Colon (tissue), 2 donors: Measurements from ENCODE around the gene TSBP1.

ENCODE experiments used
- FAIRE-seq: peaks from 2 replicates; lab custom pipeline; 2012; peaks lifted over from hg19 to GRCh38; lab: Jason Lieb, UNC
- donor health status: control.
- donor health status: control.

TSBP1 gene, protein sequence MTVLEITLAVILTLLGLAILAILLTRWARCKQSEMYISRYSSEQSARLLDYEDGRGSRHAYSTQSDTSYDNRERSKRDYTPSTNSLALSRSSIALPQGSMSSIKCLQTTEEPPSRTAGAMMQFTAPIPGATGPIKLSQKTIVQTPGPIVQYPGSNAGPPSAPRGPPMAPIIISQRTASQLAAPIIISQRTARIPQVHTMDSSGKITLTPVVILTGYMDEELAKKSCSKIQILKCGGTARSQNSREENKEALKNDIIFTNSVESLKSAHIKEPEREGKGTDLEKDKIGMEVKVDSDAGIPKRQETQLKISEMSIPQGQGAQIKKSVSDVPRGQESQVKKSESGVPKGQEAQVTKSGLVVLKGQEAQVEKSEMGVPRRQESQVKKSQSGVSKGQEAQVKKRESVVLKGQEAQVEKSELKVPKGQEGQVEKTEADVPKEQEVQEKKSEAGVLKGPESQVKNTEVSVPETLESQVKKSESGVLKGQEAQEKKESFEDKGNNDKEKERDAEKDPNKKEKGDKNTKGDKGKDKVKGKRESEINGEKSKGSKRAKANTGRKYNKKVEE

DNA sequence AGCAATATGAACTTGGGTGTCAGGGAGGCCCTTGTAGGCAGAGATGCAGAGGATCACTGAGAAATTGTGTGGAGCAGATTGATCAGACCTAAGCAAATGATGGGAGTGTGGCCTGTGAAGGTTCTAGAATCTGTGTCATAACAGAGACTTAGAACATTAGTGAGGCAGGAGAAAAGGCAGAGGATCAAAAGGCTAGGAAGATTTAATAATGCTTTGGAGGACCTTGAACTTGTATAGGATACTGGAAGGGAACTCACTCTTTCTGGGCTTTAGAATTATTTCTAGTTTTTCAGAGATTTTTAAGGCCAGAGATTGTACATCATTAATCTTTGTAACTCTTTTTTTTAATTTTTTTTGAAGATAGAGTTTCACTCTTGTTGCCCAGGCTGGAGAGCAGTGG is at the start of gene TSBP1:
Gene TSBP1 (minus strand): TSS at position 101 of the 400 bp plus-strand sequence. CDS start 197 bp downstream, outside the sequence.
- FAIRE-seq = no peak

DNA sequence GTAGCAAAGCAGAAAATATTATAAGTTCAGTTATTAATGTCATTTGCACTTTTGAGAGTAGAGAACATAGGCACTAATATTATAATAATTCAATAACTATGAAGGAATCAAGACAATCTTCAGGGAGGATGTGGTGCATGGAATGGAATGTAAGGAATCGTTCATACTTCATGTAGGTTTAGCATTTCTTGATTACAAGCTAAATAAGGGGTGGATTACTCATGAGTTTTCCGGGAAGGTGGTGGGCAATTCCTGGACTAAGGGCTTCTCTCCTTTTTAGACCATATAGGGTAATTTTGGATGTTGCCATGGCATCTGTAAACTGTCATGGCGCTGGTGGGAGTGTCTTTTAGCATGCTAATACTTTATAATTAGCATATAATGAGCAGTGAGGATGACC is 44.3 kb upstream of the TSBP1 start:
- no peak for FAIRE-seq

DNA sequence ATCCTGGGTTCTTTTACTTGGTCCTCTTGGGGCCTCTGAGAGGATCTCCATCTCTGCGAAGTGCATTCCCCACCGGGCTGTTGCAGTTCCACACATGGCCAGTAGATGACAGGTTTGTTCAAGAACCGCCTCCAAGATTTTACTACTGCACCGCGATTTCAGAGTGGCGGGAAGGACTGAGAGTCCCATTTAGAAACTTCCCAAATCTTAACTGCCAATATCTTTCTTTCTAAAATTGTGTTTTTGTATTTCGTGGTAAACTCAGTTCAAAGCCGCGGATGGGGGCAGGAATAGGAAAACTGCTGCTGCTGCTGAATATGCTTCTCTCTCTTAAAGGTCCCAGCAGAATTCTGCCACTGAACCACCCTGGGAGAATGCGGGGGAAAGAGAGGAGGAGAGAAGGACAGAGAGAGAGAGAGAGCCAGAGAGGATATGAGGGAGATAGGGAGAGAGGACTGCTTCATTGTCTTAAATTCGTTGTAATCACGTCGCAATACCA is 43.9 kb upstream of the TSBP1 start:
- FAIRE-seq = no peak

DNA sequence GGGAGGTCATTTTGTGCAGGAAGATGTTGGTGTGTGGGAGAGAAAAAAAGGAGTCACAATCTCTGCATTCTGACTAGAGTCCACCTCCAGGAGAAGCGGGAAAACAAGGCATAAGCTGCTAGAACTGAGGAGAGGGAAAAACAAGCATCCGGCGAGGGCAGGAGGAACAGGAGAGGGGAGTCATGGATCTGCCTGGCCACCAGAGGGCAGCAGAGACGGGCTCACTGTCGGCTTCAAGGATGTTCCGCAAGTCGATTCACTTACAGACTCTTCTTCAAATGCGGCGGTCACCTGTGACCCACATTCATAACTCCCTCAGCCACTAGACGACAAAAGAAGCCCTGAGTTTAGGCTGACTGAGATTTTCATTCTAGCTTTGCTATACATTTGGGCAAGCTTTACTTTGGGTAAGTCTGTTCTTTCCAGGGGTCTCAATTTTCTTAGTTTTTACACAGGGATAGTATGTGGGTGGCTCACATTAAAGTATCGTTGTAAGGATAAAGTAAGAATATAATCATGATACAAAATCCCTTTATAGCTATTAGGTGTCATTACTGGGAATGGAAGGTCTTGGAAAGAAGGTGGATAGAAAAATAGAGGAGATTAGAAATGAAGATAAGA is 41.8 kb upstream of the TSBP1 start:
- FAIRE-seq = no peak

DNA sequence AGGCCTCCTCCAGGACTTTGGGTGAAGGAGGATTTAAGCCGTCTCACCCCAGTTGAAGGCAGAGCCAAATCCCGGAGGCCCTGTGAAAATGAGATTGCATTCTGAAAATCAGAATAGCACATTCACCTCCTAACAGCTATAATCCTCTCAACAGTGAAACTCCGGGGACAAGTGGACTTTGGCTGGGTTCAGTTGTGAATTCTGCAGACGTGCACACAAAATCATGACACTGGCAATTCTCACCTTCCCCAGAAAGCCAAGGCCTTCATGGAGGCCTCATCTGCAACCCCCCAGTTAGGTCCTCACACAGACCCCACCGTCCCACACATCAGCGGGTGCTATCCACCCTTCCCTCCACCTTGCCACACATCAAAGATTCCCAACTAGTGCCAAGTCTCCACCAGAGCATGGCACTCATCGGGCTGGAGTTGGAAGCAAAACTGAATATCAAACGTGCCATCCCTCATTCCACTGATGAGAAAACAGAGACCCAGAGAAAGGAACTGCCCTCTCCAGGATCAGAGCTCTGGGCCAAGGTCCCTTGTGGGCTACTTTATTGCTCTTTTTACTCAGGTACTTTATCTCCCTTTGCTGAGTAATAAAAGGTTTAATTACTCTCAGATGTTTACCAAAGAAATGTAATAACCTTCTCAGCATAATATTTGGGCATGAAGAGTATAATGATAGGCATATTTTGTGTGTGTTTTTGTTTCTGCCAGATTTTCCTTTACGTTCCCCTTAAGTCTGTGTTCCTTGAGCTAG is 40.0 kb upstream of the TSBP1 start:
- FAIRE-seq = no peak

DNA sequence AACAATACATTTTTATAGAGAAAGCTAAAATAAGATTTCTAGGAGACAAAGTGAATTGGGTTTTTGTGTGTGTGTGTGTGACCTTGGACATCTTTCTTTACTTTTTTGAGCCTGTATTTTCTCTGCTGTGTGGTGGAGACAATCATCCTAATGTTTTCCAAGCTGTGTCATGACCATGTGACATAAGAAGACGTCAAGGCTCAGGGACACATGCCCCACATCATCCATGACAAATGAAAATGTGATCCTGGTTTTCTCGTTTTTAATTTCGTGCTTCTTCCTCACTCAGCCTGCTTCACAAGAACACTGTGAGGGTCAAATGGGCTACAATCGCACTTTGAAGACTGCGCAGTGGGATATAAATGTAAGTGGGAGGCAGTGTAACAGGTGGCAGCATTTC is 39.2 kb upstream of the TSBP1 start:
- no peak for FAIRE-seq

DNA sequence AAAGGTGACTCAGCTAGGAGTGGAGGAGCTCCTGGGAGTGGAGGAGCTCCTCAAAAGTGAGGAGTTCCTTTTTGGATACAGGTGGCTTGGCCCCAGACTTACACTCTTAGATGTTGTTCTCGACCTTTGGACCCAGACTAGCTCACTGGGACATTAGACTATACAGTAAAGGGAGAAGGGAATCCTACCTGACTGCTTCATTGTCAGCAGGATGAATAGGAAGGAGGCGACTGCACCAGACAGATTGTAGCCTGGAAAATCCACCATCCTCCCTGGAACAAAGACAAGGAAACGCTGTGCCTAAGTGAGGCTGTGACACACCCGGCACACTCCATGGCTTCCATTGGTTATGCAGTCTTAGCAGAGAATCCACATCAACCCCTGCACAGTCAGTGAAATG is 35.2 kb upstream of the TSBP1 start, which contains the start of gene BTNL2:
Gene BTNL2 (minus strand): TSS at position 325 of the 400 bp plus-strand sequence. CDS start 58 bp downstream, at position 267.
- no peak for FAIRE-seq

DNA sequence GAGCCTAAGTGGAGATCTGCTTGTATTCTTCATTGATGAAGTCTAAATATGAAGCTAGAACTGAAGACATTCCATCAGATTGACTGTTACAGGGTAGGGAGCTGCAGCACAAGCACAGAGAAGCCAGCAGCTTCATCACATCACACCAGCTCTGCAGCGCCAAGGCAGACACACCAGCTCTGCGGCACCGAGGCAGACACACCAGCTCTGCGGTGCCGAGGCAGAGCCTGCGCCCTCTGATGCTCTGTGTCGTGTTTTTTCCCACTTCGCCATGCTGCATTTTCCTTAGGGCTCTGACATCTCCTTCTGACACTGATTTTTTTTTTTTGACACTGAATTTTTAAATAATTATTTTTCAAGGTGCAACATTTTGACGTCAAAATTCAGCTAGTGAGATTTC is 34.5 kb upstream of the TSBP1 start:
- no peak for FAIRE-seq

DNA sequence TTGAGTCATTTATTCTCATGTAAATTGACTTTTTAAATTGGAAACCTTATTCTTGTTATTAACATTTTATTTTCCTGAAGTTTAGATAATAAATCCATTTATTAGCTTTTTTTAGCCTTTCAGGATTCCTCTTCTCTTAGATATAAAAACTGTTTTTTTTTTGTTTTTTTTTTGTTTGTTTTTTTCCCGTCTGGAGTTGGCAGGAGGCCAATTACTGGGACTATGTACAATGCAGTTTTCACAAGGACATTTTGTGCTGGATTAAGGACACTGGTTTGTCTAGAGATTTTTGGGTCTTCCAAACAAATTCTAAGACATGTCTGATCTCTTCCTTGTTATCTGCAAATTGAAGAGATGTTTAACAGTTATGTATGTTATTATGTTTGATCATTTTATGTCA is 34.0 kb upstream of the TSBP1 start:
- FAIRE-seq = no peak

DNA sequence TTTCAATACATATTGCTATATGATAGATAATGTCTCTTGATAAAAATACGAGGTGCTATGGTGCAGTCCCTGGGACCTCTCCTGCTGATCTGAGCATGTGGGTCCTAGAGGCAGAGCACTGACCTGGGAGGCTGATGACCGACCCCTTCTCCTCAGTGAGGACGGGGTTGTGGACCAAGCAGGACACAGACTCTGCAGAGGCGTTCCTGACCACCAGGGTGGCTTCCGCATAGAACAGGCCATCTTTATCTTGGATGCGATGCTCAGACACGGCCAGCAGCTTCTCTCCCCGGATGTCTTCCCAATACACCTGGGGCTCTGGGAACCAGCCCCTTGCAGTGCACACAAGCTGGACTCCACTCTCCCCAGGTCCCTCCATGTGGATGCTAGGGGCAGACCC is 31.1 kb upstream of the TSBP1 start:
- FAIRE-seq = no peak

DNA sequence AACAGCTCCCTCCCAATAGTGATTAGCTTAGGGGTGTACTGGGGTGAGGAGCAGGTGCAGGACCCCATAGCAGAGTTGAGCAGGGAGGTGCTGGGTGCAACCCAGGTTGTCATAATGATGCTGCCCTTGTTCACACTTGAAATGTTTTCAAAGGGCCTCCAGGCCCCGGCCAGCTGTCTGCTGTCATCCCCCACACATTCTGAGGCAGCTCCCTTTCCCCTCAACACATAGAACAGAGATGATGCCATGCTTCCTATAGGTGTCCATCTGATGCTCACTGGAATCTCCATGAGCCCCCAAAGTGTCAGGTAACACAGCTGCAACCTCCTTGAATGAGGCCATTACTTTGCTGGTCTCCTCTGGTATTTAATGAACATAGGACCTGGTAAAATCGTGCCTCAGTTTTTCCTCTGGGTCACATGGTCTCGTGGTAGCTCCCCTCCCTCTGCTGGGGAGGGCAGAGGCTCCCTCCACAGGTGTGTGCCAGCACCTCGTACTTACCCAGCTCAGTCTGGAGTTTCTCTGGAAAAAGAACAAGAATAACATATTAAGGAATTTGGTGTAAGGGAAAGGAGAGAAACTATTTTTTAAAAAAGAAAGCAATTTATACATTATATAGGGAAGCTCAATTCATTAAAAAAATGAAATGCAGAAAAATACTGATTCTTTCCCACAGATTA is 29.7 kb upstream of the TSBP1 start:
- FAIRE-seq = no peak

DNA sequence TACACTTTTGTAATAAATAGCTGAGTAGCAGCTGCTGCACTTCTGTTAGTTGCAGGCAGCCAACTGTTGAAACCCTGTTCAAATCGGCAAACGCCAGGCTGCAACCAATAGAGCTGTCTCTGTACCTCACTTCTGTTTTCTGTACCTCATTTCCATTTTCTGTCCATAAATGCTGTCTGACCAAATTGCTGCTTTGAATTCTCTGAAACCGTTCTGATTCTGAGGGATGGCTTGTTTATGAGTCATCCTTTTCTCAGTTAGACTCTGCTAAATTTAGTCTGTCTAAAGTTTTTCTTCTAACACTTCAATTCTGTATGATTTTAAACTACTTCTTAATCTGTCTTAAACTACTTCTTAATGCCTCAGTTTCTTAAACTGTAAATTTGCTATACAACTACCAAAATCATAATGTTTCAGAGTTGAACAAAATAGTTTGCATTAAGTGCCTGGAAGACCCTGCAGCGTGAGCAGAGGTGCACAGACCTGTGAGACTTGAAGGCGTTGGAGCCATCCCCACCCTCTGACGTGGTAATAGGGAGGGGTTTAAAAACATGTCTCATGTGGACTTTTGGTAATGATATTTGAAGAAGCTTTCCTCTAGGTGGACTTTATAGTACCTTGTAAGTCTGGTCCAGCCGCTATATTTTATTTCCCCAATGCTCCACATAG is 25.7 kb upstream of the TSBP1 start:
- no peak for FAIRE-seq

DNA sequence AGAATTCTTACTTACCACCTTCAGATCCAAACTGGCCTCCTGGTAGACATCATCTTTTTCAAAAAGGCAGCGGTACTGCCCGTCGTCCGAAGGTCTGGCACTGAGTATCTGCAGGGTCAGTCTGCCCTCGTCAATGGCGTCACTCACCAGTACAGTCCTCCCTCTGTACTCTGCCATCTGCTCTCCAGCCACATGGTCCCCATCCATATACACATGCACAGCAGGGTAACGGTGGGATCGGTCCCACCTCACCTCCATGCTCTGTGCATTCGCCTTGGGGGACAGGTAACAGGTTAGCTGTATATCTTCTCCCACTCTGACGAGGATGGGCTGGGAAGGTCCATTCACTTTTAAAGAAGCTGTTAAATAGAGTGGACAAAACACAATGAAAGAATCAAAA is 24.3 kb upstream of the TSBP1 start:
- FAIRE-seq = no peak

DNA sequence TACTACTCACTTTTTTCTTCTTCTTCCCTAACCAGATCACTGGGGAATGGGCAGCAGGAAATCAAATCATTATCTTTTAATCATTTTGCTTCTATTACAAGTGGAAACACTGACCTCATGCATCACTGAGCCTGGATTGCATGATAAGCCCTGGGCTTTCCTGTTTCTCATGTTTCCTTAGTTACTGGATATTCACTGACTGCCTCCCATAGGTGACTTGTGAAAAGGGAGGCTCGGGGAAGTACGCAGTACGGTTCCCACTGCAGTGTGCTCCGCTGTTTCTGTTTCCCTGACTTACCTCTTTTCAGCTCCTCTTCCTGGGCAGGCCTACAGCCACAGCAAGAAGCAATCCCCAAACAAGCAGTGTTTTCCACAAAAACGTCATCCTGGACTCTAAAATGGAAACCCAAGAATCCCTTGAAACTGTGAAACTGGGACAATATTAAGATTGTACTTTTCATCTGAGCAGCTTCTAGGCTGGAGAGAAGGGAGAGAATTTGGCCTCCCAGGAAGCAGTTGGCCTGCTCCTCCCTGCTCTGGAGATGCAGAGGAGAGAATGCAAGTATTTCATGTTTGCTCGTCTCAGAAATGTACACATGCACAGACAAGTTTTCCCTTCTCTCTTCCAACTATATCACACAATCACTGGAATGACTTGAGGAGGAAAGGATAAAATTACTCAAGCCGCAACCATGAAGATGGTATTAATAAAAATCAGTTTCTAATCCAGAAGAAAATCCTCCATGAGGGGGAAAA is 22.1 kb upstream of the TSBP1 start:
- FAIRE-seq = no peak

DNA sequence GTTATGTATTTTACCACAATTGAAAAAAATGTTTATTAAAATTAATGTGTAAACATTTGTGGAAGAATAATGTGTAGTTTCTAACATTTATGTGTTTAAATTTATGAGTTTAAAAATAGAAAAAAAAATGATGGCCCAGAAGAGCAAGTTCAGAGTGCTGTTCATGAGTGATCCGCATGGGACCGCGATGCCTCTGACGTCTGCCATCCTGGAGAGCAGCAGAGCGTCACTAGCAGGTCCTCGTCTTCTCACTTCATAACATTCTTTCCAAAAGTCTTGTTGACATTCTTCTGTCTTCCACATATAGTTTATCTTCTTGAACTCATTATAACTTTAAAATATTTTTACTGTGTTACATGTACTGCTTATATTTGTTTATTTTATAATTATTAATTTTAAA is 19.8 kb upstream of the TSBP1 start:
- no peak for FAIRE-seq

DNA sequence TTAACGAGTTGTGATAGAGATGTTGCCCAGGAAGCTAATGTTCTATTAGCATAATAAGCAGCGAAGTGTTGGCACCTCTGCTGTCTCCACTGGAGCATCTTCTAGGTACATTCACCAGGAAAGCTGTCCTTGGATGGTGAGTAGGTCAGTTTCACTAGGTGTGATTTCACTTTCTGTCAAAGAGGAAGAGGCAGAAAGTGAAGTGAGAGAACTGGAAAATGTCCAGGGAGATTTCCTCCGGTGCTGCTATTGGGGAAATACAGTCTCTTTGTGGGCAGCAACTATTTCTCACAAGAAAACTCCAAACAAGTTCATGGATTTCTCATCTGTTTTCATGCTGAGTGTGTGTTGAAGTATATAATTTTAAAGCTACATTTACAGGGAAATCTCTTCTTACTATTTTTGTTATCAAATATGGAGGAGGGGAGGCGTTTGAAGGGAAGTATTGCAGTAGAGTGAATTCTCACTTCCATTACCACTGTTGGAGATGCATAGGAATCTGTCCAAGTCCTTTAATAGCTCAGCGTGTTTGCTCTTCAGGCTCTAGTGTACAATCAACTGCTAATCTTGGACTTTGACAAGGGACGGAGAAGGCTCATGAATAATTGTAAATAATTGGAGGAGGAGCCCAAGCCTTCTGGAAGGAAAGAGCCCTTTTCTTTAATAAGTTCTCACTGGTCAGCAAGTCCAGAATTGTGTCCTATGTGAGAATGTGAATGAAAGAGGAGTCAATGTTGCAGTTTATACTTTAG is 16.1 kb upstream of the TSBP1 start:
- FAIRE-seq = no peak

DNA sequence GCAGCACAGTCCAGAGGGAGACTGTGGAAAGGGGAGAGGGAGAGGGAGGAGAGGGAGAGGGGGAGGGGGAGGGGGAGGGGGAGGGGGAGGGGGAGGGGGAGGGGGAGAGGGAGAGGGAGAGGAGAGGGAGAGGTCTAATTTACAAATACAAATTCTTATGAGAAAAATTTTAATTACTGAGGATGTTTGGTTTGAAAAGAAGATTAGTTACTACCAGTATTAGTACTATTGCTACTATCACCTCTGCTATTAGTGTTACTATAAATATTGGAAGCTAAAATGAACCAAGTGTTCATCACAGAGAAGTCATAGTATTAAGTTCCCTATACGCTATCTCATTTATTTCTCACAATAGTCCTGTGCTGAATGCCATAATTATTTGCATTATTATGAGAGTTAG is 14.3 kb upstream of the TSBP1 start:
- no peak for FAIRE-seq

DNA sequence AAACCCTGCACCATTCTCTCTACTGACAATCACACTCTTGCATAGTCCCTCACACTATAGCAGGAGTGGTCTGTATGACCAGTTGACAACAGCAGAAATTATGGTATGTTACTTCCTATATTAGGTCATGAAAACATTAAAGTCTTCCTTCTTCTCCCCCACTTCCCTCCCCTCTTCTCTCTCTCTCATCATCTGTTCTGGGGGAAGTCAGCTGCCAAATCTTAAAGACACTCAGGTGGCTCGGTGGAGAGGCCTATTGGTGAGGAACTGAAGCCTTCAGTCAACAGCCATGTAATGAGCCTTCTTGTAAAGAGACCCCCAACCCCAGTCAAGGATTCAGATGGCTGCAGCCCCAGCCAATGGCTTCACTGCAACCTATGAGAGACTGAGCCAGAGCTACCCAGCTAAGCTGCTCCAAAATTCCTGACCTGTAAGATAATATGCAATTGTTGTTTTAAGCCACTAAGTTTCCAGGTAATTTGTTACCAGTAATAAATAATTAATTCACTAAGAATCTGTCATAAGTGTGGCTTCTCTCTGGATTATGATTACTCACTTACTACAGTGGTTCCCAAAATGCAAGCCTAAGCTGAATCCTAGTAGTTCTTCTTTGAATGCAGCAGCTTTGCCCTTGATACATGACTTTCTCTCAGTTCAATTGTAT is 11.2 kb upstream of the TSBP1 start:
- no peak for FAIRE-seq

DNA sequence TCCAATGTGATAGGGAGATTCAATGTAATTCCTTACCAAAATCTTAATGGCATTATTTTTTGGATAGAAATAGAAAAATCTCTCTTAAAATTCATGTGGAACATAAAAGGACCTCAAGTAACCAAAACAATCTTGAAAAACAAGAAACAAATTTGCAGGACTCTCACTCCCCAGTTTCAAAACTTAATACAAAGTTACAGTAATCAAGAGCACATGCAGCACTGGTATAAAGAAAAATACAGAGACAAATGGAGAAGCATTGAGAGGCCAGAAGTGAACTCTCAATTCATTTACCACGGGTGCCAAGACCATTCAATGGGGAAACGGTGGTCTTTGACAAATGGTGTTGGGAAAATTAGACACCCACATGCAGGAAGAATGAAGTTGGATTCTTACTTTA is 7.8 kb upstream of the TSBP1 start:
- no peak for FAIRE-seq
